Neuronal stem cell (in vitro differentiated cells): ENCODE results near the gene PPP1R1C. TPM values are rescaled to one million over a fixed set of nuclear protein-coding genes. Genes with fewer than 3 reads are reported as not detected.

Experiments
- DNase-seq: peaks from one replicate; pipeline ENCODE4 v3.0.0-alpha.2; 2013; ENCODE audit warnings: low spot score
- H2AFZ ChIP-seq: one replicate; pipeline ENCODE4 v1.6.1; 2013; ENCODE audit warnings: mild to moderate bottlenecking, low read length, inconsistent platforms
- H2AK5ac ChIP-seq: 2 replicates; pipeline ENCODE4 v1.6.1; 2013; ENCODE audit warnings: low read depth, mild to moderate bottlenecking, inconsistent platforms, low read length, moderate library complexity, mixed read lengths
- H2BK120ac ChIP-seq: 2 replicates; pipeline ENCODE4 v1.6.1; 2013; ENCODE audit warnings: low read depth, mild to moderate bottlenecking, inconsistent platforms, low read length, moderate library complexity, mixed read lengths
- H2BK12ac ChIP-seq: one replicate; pipeline ENCODE4 v1.6.1; 2013; ENCODE audit warnings: low read length, inconsistent platforms
- H2BK15ac ChIP-seq: 2 replicates; pipeline ENCODE4 v1.6.1; 2013; ENCODE audit warnings: mild to moderate bottlenecking, low read length, inconsistent platforms, mixed read lengths
- H2BK5ac ChIP-seq: one replicate; pipeline ENCODE4 v1.6.1; 2013; ENCODE audit warnings: inconsistent platforms, mild to moderate bottlenecking, low read length, moderate library complexity
- H3K14ac ChIP-seq: one replicate; pipeline ENCODE4 v1.6.1; 2013; ENCODE audit warnings: low read length, inconsistent platforms
- H3K18ac ChIP-seq: 2 replicates; pipeline ENCODE4 v1.6.1; 2013; ENCODE audit warnings: low read length, inconsistent platforms
- H3K23ac ChIP-seq: 2 replicates; pipeline ENCODE4 v1.6.1; 2013; ENCODE audit warnings: low read depth, mild to moderate bottlenecking, mixed read lengths, low read length, inconsistent platforms; ENCODE audit not compliant: poor library complexity
- H3K27ac ChIP-seq: replicated peaks from 3 replicates; pipeline ENCODE4 v1.5.1; 2013; ENCODE audit warnings: low read length, inconsistent platforms
- H3K27me3 ChIP-seq, 3 experiments: 2 replicates each; pipeline ENCODE4 v1.6.1; 2013; ENCODE audit warnings: low read length in 3 of 3, mild to moderate bottlenecking in 2 of 3, inconsistent platforms in 1 of 3, low read depth in 1 of 3, mixed read lengths in 1 of 3, moderate library complexity in 1 of 3; ENCODE audit not compliant: control insufficient read depth in 3 of 3, insufficient read depth in 3 of 3
- H3K36me3 ChIP-seq, 2 donors: replicated peaks in 1 of 2; 2 replicates each; pipeline ENCODE4 v1.6.1; 2013; ENCODE audit warnings: low read length in 2 of 2; ENCODE audit not compliant: control insufficient read depth in 2 of 2, insufficient read depth in 2 of 2
- H3K4ac ChIP-seq: 2 replicates; pipeline ENCODE4 v1.6.1; 2013; ENCODE audit warnings: inconsistent platforms, mild to moderate bottlenecking, low read length, moderate library complexity
- H3K4me1 ChIP-seq, 2 donors: 1 replicate in 1 of 2; 2 replicates in 1 of 2; pipeline ENCODE4 v1.6.1; 2013; ENCODE audit warnings: low read length in 2 of 2, low read depth in 1 of 2; ENCODE audit not compliant: control insufficient read depth in 2 of 2, insufficient read depth in 1 of 2
- H3K4me2 ChIP-seq: one replicate; pipeline ENCODE4 v1.6.1; 2013; ENCODE audit warnings: mild to moderate bottlenecking, low read length, inconsistent platforms; ENCODE audit not compliant: insufficient read depth, poor library complexity, severe bottlenecking
- H3K4me3 ChIP-seq, 2 donors: 2 replicates each; pipeline ENCODE4 v1.5.1; 2013; ENCODE audit warnings: low read length in 2 of 2, mild to moderate bottlenecking in 2 of 2, inconsistent platforms in 1 of 2, moderate library complexity in 1 of 2
- H3K79me1 ChIP-seq: one replicate; pipeline ENCODE4 v1.6.1; 2013; ENCODE audit warnings: low read depth, mild to moderate bottlenecking, inconsistent platforms, low read length, moderate library complexity
- H3K9ac ChIP-seq: one replicate; pipeline ENCODE4 v1.6.1; 2013; ENCODE audit warnings: mild to moderate bottlenecking, low read depth, low read length, inconsistent platforms; ENCODE audit not compliant: poor library complexity
- H3K9me3 ChIP-seq, 2 donors: replicated peaks in 1 of 2; 2 replicates each; pipeline versions ENCODE3 to v1.6.1; 2013; ENCODE audit warnings: low read length in 2 of 2, mild to moderate bottlenecking in 2 of 2, inconsistent platforms in 1 of 2, low read depth in 1 of 2, mixed read lengths in 1 of 2, moderate library complexity in 1 of 2; ENCODE audit not compliant: control insufficient read depth in 2 of 2, insufficient read depth in 1 of 2
- H4K8ac ChIP-seq: one replicate; pipeline ENCODE4 v1.6.1; 2013; ENCODE audit warnings: low read depth, mild to moderate bottlenecking, inconsistent platforms, low read length, moderate library complexity
- H4K91ac ChIP-seq: one replicate; pipeline ENCODE4 v1.6.1; 2013; ENCODE audit warnings: low read length, low read depth, mild to moderate bottlenecking, inconsistent platforms; ENCODE audit not compliant: poor library complexity
- WGBS, 2 donors: extraction: QIAGEN DNeasy Blood & Tissue Kit; methylation state at CpG; one replicate each; pipeline ENCODE4 v1.1.7; 2013; ENCODE audit warnings: missing lambda C conversion rate in 2 of 2, mixed read lengths in 1 of 2; ENCODE audit not compliant: insufficient read length in 2 of 2, insufficient replicate concordance in 1 of 2; ENCODE audit errors: extremely low coverage in 2 of 2; 5-methylcytosine and 5-hydroxymethylcytosine counted together
- small RNA-seq: library from polyadenylated mRNA; stranded (forward); fragments of <200 nt; extraction: miRNeasy Mini kit (QIAGEN cat#:217004); gene quantifications from one replicate; pipeline ENCODE3, GENCODE V24; 2013; ENCODE audit not compliant: insufficient read depth

The PPP1R1C gene

DNA sequence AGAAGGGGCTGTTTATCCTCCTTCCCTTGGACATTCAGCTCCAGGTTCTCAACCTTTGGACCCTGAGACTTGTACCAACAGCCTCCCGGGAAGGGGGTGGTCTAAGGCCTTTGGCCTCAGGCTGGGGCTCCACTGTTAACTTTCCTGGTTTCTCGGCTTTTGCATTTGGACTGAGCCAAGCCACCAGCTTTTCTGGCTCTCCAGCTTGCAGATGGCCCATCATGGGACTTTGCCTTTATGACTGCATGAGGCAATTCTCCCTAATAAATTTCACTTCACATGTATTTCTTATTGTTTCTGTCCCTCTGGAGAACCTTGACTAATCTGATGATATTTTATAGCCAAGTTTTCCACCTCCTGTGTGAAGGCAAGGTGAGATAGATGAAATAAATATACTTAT lies 180.8 kb downstream of the PPP1R1C start:
- Histone ChIP-seq H4K91ac (no peak overlapping the region), H2BK15ac (no peak overlapping the region), H3K23ac (no peak overlapping the region), H3K4me3 (no peak overlapping the region), H2BK120ac (no peak overlapping the region), H3K9me3 (no peaks in the 10 kb centered on the region), H4K8ac (no peak overlapping the region), H2AFZ (no peak overlapping the region), H3K27ac (no peak overlapping the region), H3K4ac (no peak overlapping the region), H3K36me3 (no peaks in the 10 kb centered on the region), H2AK5ac (no peak overlapping the region), H3K9ac (no peak overlapping the region), H3K14ac (no peak overlapping the region), H2BK5ac (no peak overlapping the region), H3K18ac (no peak overlapping the region), H3K4me1 (no peaks in the 10 kb centered on the region), H3K79me1 (no peaks in the 10 kb centered on the region), H3K4me2 (no peak overlapping the region), H3K27me3 (no peaks in the 10 kb centered on the region), H2BK12ac (no peak overlapping the region)
- DNase-seq: no peak
- no CpG with 5 or more reads among the region's 2 CpGs for WGBS, 2 donors

DNA sequence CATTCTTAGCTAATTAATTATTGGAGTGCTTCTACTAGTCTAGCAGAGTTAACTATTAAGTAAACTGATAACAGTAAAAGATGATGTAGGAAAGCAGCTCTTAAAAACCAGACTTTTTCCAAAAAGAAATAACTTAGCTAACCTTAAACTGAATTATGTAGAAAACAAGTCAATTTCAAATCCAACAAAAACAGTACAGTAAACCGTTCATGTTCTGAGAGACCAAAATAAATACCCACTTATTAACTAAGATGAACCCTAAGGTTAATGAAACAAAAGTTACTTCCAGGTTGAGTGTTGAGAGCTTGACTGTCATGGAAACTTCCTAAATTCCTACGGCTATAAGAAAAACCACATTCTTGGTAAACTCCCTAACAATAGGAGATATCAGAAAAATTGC lies 181.2 kb downstream of the PPP1R1C start:
- no CpG with 5 or more reads among the region's 2 CpGs for WGBS, 2 donors
- Histone ChIP-seq H2AFZ (no peak overlapping the region), H2BK15ac (no peak overlapping the region)

More for the DNA sequence above, 181.2 kb downstream of the PPP1R1C start:
- no peaks in the 10 kb centered on the region for H3K79me1 ChIP-seq
- no peak overlapping the region for H3K4me2 ChIP-seq
- H3K27ac ChIP-seq: no peak overlapping the region
- no peaks in the 10 kb centered on the region for H3K27me3 ChIP-seq
- H3K14ac ChIP-seq: no peak overlapping the region
- H3K23ac ChIP-seq: no peak overlapping the region
- H3K9me3 ChIP-seq: no peaks in the 10 kb centered on the region
- H3K4ac ChIP-seq: no peak overlapping the region
- no peak overlapping the region for H3K4me3 ChIP-seq
- no peaks in the 10 kb centered on the region for H3K4me1 ChIP-seq
- H4K8ac ChIP-seq: no peak overlapping the region
- H2BK5ac ChIP-seq: no peak overlapping the region
- no peak overlapping the region for H4K91ac ChIP-seq
- no peak overlapping the region for H3K18ac ChIP-seq
- H3K36me3 ChIP-seq: no peaks in the 10 kb centered on the region
- H2BK120ac ChIP-seq: no peak overlapping the region
- H2AK5ac ChIP-seq: no peak overlapping the region
- DNase-seq: no peak
- H2BK12ac ChIP-seq: no peak overlapping the region
- no peak overlapping the region for H3K9ac ChIP-seq

Small RNA genes lying within 50 kb of the gene (small RNA-seq; reads per million reads assigned to genes)
- gene RNA5SP113: not detected
